Measurements from ENCODE around the gene KIAA1755. TPM values are rescaled to one million over a fixed set of nuclear protein-coding genes. Genes with fewer than 3 reads are reported as not detected.

The KIAA1755 gene
- total RNA-seq, 2 donors from 2014 or later = 3.1 to 4.2 TPM

DNA sequence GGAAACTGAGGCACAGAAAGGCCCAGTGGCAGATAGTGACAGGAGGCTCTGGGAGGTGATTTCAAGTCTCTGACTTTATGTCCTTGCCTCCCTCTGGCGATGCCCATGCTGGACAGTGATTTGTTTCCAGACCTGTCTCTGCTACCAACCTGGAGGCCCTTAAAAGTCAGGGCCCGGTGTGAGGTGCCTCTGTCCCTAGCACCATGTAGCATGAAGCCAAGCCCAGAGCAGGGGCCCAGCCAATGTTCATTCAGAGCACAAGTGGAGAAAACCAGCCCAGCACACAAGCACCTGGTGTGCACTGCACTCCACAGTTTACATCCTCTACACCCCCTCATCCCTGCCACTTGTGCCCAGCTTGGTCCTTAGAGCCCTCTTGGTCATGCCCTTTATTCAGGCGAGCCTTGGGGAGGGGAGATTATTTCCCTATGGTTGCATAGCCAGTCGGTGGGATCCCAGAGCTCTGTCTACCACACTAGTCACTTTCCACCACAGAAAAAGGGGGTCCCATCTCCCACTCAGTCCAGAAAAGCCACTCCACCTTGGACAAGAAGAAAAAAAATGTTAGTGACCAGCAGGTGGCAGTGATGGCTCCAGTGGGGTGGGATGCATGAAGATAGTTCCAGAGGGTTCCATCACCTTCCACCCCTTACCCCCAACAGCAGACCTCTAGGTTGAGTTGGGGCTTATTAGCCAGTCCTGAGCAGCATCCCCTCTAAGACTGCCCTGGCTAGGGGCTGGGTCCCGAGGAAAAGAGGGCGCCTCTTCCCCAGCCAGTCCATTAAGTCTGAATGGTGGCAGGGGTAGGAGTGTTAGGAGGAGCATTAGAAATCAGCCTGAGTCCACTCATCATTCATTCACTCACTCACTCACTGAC, 30.9 kb downstream of the KIAA1755 start:
- Histone ChIP-seq H3K36me3 (no peaks in the 10 kb centered on the region), H3K4me1 (peaks cover 0 to 5% of the 10 kb centered on the region in 2 donors), H3K27me3 (no peaks in the 10 kb centered on the region), H3K4me3 (no peak overlapping the region), H3K27ac (no peak overlapping the region), H3K9me3 (no peaks in the 10 kb centered on the region)
- TF ChIP-seq, protein P1, sequence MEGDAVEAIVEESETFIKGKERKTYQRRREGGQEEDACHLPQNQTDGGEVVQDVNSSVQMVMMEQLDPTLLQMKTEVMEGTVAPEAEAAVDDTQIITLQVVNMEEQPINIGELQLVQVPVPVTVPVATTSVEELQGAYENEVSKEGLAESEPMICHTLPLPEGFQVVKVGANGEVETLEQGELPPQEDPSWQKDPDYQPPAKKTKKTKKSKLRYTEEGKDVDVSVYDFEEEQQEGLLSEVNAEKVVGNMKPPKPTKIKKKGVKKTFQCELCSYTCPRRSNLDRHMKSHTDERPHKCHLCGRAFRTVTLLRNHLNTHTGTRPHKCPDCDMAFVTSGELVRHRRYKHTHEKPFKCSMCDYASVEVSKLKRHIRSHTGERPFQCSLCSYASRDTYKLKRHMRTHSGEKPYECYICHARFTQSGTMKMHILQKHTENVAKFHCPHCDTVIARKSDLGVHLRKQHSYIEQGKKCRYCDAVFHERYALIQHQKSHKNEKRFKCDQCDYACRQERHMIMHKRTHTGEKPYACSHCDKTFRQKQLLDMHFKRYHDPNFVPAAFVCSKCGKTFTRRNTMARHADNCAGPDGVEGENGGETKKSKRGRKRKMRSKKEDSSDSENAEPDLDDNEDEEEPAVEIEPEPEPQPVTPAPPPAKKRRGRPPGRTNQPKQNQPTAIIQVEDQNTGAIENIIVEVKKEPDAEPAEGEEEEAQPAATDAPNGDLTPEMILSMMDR (IDR thresholded peaks at IDR 0.05) = peak in 1 of 2 donors; percentile 64
- DNase-seq (ENCODE audit: low spot score) = no peak

DNA sequence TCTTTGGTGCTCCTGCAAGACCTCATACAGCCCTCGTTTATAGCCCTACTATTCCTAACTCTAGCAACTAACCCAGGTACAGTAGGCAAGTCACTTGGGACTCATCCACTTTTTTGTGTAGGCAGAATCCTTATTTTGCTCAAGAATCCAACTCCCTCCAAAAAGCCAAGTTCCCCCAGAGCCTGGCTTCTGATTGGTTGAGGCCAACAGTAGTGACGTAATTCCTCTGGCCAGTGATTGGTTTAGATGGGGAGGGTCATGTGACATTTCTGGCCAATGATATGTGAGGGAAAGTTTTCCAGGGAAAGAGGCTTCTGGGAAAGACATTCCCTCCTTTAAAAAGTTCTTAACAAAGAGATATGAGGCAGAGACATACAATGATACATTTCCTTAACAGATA, 32.1 kb downstream of the KIAA1755 start:
- Histone ChIP-seq H3K4me1 (peaks cover 0 to 5% of the 10 kb centered on the region in 2 donors), H3K27me3 (no peaks in the 10 kb centered on the region), H3K36me3 (no peaks in the 10 kb centered on the region), H3K9me3 (no peaks in the 10 kb centered on the region), H3K27ac (no peak overlapping the region), H3K4me3 (no peak overlapping the region)
- TF ChIP-seq, protein P1 (IDR thresholded peaks at IDR 0.05) = no peak
- DNase-seq (ENCODE audit: low spot score) = no peak

DNA sequence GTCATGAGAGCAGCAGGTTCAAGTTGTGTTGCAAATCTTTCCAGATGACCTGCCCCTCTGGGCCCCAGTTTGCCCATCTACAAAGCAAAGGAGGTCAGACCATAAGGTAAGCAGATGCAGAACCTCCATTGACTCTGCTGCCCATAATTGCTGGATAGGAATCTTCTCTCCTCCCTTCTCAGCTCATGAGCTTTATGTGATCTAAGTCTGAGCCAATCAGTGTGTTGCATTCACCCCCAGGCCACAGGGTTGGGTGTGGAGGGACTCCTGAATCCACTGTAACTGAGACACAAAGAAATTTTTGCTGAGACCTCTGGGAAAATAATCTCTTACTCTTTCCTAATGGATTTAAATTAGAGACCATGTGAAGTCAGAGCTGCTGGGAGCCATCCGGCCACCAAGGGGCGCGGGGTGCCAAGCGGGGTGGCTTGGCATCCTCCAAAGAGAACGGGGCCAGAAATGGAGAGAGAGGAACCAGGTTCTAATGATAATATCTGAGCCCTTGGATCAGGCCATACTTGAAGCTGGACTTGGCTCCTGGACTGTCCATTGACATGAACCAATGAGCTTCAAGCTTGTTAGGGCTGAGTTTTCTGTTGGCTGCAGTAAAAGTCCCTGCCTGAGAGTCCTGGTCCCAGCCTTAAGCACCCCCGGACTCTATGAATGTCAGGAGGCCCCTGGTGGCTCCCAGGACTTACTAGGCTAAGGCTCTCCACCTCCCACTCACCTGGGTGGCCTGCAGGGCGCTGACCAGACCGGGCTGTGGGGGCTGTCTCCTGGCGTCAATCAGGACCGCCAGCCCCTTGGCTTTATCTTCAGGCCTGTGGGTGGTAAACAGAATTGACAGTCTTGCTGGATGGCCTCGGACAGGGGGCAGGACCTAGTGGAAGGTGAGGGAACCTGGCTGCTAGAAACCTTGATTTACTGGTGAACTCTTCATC, 32.8 kb downstream of the KIAA1755 start:
- H3K36me3 ChIP-seq = no peaks in the 10 kb centered on the region
- no peak for DNase-seq (ENCODE audit: low spot score)

DNA sequence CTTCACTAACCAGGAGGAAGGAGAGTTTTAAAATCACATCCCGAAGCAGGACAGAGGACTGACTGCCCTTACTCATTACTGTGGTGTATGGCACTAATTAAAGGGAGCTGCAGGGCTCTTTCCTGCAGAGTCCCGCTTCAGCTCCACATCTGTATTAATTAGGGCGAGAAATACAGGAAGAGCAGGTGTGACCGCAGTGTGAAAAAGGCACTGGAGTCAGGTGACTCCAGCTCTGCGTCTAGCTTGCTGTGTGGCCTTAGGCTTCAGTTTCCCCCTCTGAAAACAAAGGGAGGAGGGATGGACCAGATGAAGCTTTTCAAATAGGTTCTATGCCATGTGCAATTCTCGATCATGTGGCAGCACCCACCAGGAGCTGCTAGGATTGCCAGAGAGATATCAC, 34.0 kb downstream of the KIAA1755 start:
- Histone ChIP-seq H3K4me1 (no peaks in the 10 kb centered on the region), H3K36me3 (no peaks in the 10 kb centered on the region), H3K9me3 (no peaks in the 10 kb centered on the region), H3K27ac (no peak overlapping the region), H3K4me3 (no peak overlapping the region), H3K27me3 (no peaks in the 10 kb centered on the region)
- DNase-seq (ENCODE audit: low spot score) = no peak
- TF ChIP-seq, protein P1 (IDR thresholded peaks at IDR 0.05) = no peak

More for the DNA sequence above, 32.8 kb downstream of the KIAA1755 start:
- H3K4me1 ChIP-seq = peaks cover 0 to 5% of the 10 kb centered on the region in 2 donors
- H3K27me3 ChIP-seq = no peaks in the 10 kb centered on the region
- no peaks in the 10 kb centered on the region for H3K9me3 ChIP-seq
- no peak overlapping the region for H3K4me3 ChIP-seq
- TF ChIP-seq, protein P1 (IDR thresholded peaks at IDR 0.05) = no peak
- no peak overlapping the region for H3K27ac ChIP-seq

DNA sequence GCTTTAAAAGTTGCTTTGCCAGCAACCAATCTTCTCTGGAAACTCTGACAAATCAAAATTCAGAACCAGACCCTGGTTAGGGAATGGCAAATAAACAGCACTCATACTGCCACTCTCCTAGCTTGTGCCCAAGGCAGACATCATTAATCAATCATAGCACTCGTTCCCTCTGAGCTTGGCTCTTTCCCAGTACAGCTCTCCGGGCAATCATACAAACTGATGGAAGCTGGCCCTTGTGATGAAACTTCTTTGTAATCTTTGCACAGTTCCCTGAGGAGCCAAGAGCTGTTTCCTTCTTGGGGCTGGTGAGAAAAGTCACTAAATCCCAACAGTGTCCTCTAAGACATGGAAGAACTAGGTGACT, 34.7 kb downstream of the KIAA1755 start:
- Histone ChIP-seq H3K4me3 (no peak overlapping the region), H3K36me3 (no peaks in the 10 kb centered on the region), H3K4me1 (peaks cover 0 to 2% of the 10 kb centered on the region in 2 donors), H3K9me3 (no peaks in the 10 kb centered on the region), H3K27ac (no peak overlapping the region), H3K27me3 (no peaks in the 10 kb centered on the region)
- TF ChIP-seq, protein P1 (IDR thresholded peaks at IDR 0.05) = no peak
- no peak for DNase-seq (ENCODE audit: low spot score)

Data from right atrium auricular region (tissue), 2 donors.